Transverse colon (tissue), 4 donors: ENCODE results near the gene GAB1. TPM values are rescaled to one million over a fixed set of nuclear protein-coding genes. Genes with fewer than 3 reads are reported as not detected.

Source experiments
- DNase-seq: peaks from one replicate; pipeline ENCODE4 v3.0.0-alpha.2; 2019
- H3K27ac ChIP-seq, 4 donors: fragments of 200-600 bp; sonication (generic); 2 replicates each; pipeline ENCODE4 v1.5.1; 2016 to 2018; ENCODE audit warnings: inconsistent platforms in 4 of 4
- H3K27me3 ChIP-seq: fragments of 200-600 bp; sonication (generic); 2 replicates; pipeline ENCODE4 v1.5.1; 2017; ENCODE audit warnings: inconsistent platforms
- H3K36me3 ChIP-seq, 4 donors: fragments of 200-600 bp; sonication (generic); 2 replicates each; pipeline ENCODE4 v1.5.1; 2017 to 2019; ENCODE audit warnings: inconsistent platforms in 4 of 4
- H3K4me1 ChIP-seq, 4 donors: fragments of 200-600 bp; sonication (generic); 2 replicates each; pipeline ENCODE4 v1.5.1; 2017 to 2020; ENCODE audit warnings: inconsistent platforms in 4 of 4
- H3K4me3 ChIP-seq, 4 donors: fragments of 200-600 bp; sonication (generic); 1 replicate in 1 of 4; 2 replicates in 3 of 4; pipeline versions ENCODE4 v1.5.1 to v1.6.1; 2017 to 2019; ENCODE audit warnings: inconsistent platforms in 4 of 4
- H3K9me3 ChIP-seq, 2 donors: fragments of 200-600 bp; sonication (generic); 2 replicates each; pipeline ENCODE4 v1.5.1; 2017 to 2019; ENCODE audit warnings: inconsistent platforms in 2 of 2
- CTCF ChIP-seq, 5 experiments: fragments of 200-600 bp in 3 of 5; fragments of 450-650 bp in 2 of 5; sonication (generic) in 3 of 5; IDR thresholded peaks; 1 replicate in 2 of 5; 2 replicates in 3 of 5; pipeline ENCODE4 v1.5.1; 2016 to 2017; ENCODE audit warnings: antibody characterized with exemption in 5 of 5, inconsistent platforms in 3 of 5, mild to moderate bottlenecking in 2 of 5, moderate library complexity in 1 of 5
- EP300 ChIP-seq: sonication (generic); formaldehyde crosslinking; IDR thresholded peaks from one replicate; pipeline ENCODE4 v1.6.1; 2017; ENCODE audit warnings: antibody characterized with exemption, low read depth
- POLR2A ChIP-seq: fragments of 450-650 bp; IDR thresholded peaks from one replicate; pipeline ENCODE4 v1.6.1; 2016; ENCODE audit warnings: antibody characterized with exemption, mild to moderate bottlenecking, moderate library complexity
- POLR2AphosphoS5 ChIP-seq, 3 donors: sonication (generic); formaldehyde crosslinking; IDR thresholded peaks; one replicate each; pipeline ENCODE4 v1.6.1; 2016; ENCODE audit warnings: antibody characterized with exemption in 3 of 3
- WGBS, 2 donors: methylation state at CpG; one replicate each; pipeline ENCODE4 v1.1.5; 2018; ENCODE audit warnings: low coverage in 1 of 2; 5-methylcytosine and 5-hydroxymethylcytosine counted together
- in situ Hi-C, 4 donors: fragments of 200-750 bp; cut with MboI; loops; one replicate each; pipeline versions ENCODE4 v1.15.0 to v1.15.1; 2017; ENCODE audit warnings: low sequenced_read_pairs in 3 of 4, low pct_ligation_motif_present in 1 of 4, low pct_unique_long_range_greater_than_20kb in 1 of 4
- intact Hi-C: fragments of 100-400 bp; cut with DNase I; formaldehyde crosslinking; loops from one replicate; pipeline ENCODE4 v1.15.1; 2023; ENCODE audit warnings: low total_unique reads
- total RNA-seq, 4 donors: library from RNA; depleted of rRNA; stranded (reverse); fragments of >200 nt; gene quantifications; one replicate each; pipeline ENCODE4 v1.1.0, GENCODE V29; 2016

GAB1 gene
- total RNA-seq, 4 donors from 2014 or later = 33.0 to 72.7 (median 62.2) TPM

- in situ Hi-C loops = no loop called here
- Histone ChIP-seq H3K4me1 (peaks cover 11 to 78% (median 40%) of the 10 kb centered on the region in 4 donors), H3K27ac (peak overlapping the region in 2 of 4 donors; percentile 2 to 19), H3K27me3 (no peaks in the 10 kb centered on the region), H3K4me3 (no peak overlapping the region), H3K36me3 (no peaks in the 10 kb centered on the region), H3K9me3 (no peaks in the 10 kb centered on the region)
- WGBS, 2 donors = 80% methylated on average over 3 of the region's 3 CpGs; no CpG with 5 or more reads in 1 of the 2 donors
- intact Hi-C loops = no loop called here
- TF ChIP-seq CTCF (IDR thresholded peaks at IDR 0.05) (no peak), EP300 (no peak), POLR2A (no peak), POLR2AphosphoS5 (IDR thresholded peaks at IDR 0.05) (no peak)
- no peak for DNase-seq
These were observed 67.9 kb downstream of the GAB1 start for GRCh38 chr4:143404555-143404954.

GRCh38 chr4:143405075-143405730 lies 68.5 kb downstream of the GAB1 start:
- DNase-seq = no peak
- TF ChIP-seq CTCF (IDR thresholded peaks at IDR 0.05) (no peak), POLR2AphosphoS5 (IDR thresholded peaks at IDR 0.05) (no peak), POLR2A (no peak), EP300 (no peak)
- WGBS, 2 donors = 48 to 56% methylated on average over 3 of the region's 3 CpGs
- Histone ChIP-seq H3K4me1 (peaks cover 11 to 78% (median 40%) of the 10 kb centered on the region in 4 donors), H3K27me3 (no peaks in the 10 kb centered on the region), H3K36me3 (no peaks in the 10 kb centered on the region), H3K27ac (peak overlapping the region in 2 of 4 donors; percentile 2 to 19), H3K9me3 (no peaks in the 10 kb centered on the region), H3K4me3 (no peak overlapping the region)
- intact Hi-C loops (no loop called here), in situ Hi-C loops (no loop called here)

- peaks cover 19 to 88% (median 50%) of the 10 kb centered on the region in 4 donors for H3K4me1 ChIP-seq
- H3K9me3 ChIP-seq = no peaks in the 10 kb centered on the region
- WGBS, 2 donors = 51% methylated on average over 3 of the region's 3 CpGs; no CpG with 5 or more reads in 1 of the 2 donors
- H3K27me3 ChIP-seq = no peaks in the 10 kb centered on the region
- peak overlapping the region; percentile 26 to 45 (median 36) for H3K27ac ChIP-seq
- intact Hi-C loops (no loop called here), in situ Hi-C loops (no loop called here)
- no peak overlapping the region for H3K4me3 ChIP-seq
- H3K36me3 ChIP-seq = no peaks in the 10 kb centered on the region
- TF ChIP-seq POLR2AphosphoS5 (IDR thresholded peaks at IDR 0.05) (peak in 2 of 3 donors; percentile 43 to 47), EP300 (no peak), CTCF (IDR thresholded peaks at IDR 0.05) (no peak)
- peak; percentile 45 for DNase-seq
These were observed 69.8 kb downstream of the GAB1 start for GRCh38 chr4:143406523-143406922.

GRCh38 chr4:143407474-143407873 lies 70.8 kb downstream of the GAB1 start:
- no peak for TF ChIP-seq POLR2A
- TF ChIP-seq POLR2AphosphoS5 (IDR thresholded peaks at IDR 0.05) = no peak
- no peak for TF ChIP-seq EP300
- no peak for TF ChIP-seq CTCF (IDR thresholded peaks at IDR 0.05)
- 55 to 61% methylated on average over 3 of the region's 3 CpGs for WGBS, 2 donors
- H3K4me1 ChIP-seq = peaks cover 22 to 93% (median 49%) of the 10 kb centered on the region in 4 donors
- no peak for DNase-seq
- peak overlapping the region; percentile 26 to 45 (median 36) for H3K27ac ChIP-seq
- no peaks in the 10 kb centered on the region for H3K9me3 ChIP-seq
- H3K27me3 ChIP-seq = no peaks in the 10 kb centered on the region
- H3K36me3 ChIP-seq = no peaks in the 10 kb centered on the region
- intact Hi-C loops (no loop called here), in situ Hi-C loops (no loop called here)
- no peak overlapping the region for H3K4me3 ChIP-seq
